ENCODE data around the gene RDM1. TPM values are rescaled to one million over a fixed set of nuclear protein-coding genes. Genes with fewer than 3 reads are reported as not detected.
A peak's percentile ranks its signal among the peaks of the same experiment; 100 is the strongest.
"Not testable (repeated sequence)": the region's sequence is repeated elsewhere in the genome, so short reads cannot be mapped to it uniquely, and the experiment has no call there.

The RDM1 gene
- polyA plus RNA-seq, 3 donors from 2014 or later: 0.82 to 1.7 TPM; not detected in 1

DNA sequence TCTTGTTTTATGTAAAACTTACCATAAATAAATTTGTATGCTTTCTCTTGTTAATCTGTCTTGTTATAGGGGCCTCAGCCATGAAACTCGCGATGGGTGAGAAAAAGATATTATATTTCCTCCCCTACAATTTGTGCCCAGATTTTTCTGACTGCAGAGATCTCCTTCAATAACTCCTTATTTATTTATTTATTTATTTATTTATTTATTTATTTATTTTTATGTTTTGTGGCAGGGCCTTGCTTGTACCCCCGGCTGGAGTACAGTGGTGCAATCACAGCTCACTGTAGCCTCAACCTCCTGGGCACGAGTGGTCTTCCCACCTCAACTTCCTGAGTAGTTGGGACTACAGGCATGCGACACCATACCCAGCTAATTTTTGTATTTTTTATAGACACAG lies 27.1 kb downstream of the RDM1 start:
- H3K27me3 Mint-ChIP-seq (ENCODE audit: low read depth in 3 of 3): peaks cover 0 to 10% (median 0%) of the 10 kb centered on the region in 3 donors
- H3K4me3 Mint-ChIP-seq: peak overlapping the region; percentile 28 to 74 (median 59)
- no peak for DNase-seq
- H3K9me3 Mint-ChIP-seq: no peaks in the 10 kb centered on the region
- peaks cover 84 to 97% of the 10 kb centered on the region in 2 donors for H3K4me1 Mint-ChIP-seq
- peak overlapping the region; percentile 91 to 99 (median 96) for H3K27ac Mint-ChIP-seq
- peaks cover 7 to 19% (median 16%) of the 10 kb centered on the region in 3 donors for H3K36me3 Mint-ChIP-seq

DNA sequence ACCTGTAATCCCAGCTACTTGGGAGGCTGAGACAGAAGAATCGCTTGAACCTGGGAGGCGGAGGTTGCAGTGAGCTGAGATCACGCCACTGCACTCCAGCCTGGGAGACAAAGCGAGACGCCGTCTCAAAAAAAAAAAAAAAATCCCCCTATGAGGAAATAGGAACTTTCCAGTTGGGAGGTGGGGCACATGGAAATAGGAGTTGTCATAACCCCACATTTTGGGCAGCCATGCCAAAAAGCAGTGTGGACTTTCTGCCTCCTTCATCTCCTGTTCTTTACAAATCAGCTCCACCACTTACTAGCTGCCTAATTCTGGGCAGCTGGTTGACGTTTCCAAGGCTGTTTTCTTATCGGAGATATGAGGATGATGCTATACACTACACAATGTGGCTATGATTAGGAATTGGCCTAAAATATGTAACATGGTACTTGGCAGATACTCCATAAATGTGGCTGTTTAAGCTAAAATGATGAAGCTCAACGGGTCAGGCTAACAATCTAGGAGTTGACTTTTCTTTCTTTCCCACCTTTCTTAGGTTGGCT lies 28.9 kb downstream of the RDM1 start:
- peak overlapping the region; percentile 72 to 86 (median 82) for H3K4me3 Mint-ChIP-seq

DNA sequence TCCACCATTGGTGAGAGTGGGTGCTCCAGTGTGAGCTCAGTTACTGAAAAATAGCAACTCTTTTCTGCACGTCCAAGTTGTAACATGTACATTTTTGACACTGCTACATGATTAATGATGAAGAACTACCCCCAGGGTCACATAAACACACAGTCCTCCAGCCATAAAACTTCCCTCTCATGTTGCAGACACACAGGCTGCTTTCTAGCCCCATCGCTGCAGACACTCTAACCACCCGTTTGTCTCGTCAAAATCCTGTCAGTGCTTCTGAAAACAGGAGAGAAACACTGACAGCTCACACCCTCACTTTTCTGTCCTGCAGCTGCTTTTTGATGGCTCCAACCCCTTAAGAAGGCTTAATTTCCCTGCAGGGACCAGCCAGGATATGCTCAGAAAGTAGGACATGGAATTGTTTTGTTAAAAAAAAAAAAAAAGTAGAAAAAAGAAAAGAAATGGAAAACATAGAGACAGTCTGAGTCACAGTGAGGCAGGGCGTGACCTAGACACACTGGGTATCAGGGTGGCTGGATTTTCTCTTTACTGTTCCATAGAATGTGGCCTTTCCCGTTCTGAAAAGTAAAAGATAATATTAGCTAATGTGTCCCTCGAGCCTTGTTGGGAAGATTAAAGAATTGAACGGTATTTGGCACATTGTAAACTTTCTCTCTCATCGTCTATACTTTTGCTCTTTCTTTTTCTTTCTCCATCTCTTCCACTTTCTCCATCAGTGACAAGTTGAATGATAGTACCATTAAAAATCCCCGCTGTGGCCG lies 29.7 kb downstream of the RDM1 start:
- H3K27me3 Mint-ChIP-seq (ENCODE audit: low read depth in 3 of 3): peaks cover 0 to 19% (median 2%) of the 10 kb centered on the region in 3 donors
- peak overlapping the region; percentile 91 to 99 (median 96) for H3K27ac Mint-ChIP-seq
- peaks cover 7 to 11% (median 10%) of the 10 kb centered on the region in 3 donors for H3K36me3 Mint-ChIP-seq
- DNase-seq: peak; percentile 71 to 74 (median 73)
- no peaks in the 10 kb centered on the region for H3K9me3 Mint-ChIP-seq
- H3K4me1 Mint-ChIP-seq: peaks cover 86 to 93% of the 10 kb centered on the region in 2 donors
- H3K4me3 Mint-ChIP-seq: peak overlapping the region; percentile 72 to 86 (median 82)

More for the DNA sequence above, 28.9 kb downstream of the RDM1 start:
- Mint-ChIP-seq H3K27me3 (ENCODE audit: low read depth in 3 of 3) (peaks cover 0 to 12% (median 2%) of the 10 kb centered on the region in 3 donors), H3K4me1 (peaks cover 85 to 93% of the 10 kb centered on the region in 2 donors), H3K9me3 (no peaks in the 10 kb centered on the region), H3K36me3 (peaks cover 7 to 16% (median 10%) of the 10 kb centered on the region in 3 donors), H3K27ac (peak overlapping the region; percentile 91 to 99 (median 96))
- no peak for DNase-seq

DNA sequence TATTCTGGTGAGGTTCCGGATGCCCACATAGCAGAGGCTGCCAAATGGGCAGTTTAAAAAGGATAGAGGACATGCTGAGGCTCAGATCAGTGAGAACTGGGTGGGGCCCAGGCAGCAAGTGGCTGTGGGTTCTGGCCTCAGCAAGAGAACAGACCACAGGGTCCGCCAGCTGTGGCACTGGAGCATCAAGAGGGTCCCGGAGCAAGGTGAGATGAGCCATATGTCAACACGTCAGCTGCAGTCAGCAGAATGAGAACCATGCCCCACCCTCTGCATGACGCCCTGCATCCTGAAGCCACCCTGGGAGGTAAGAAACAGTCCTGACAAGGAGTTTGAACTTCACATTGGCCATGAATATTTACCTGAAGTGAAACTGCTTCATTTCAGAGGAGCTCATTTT lies 30.3 kb downstream of the RDM1 start:
- Mint-ChIP-seq H3K4me1 (peaks cover 91 to 95% of the 10 kb centered on the region in 2 donors), H3K4me3 (peak overlapping the region; percentile 72 to 86 (median 82)), H3K27me3 (ENCODE audit: low read depth in 3 of 3) (peaks cover 0 to 21% (median 2%) of the 10 kb centered on the region in 3 donors), H3K36me3 (peaks cover 4 to 8% (median 7%) of the 10 kb centered on the region in 3 donors), H3K9me3 (no peaks in the 10 kb centered on the region), H3K27ac (peak overlapping the region; percentile 91 to 99 (median 96))
- DNase-seq: peak; percentile 58 to 67 (median 59)

DNA sequence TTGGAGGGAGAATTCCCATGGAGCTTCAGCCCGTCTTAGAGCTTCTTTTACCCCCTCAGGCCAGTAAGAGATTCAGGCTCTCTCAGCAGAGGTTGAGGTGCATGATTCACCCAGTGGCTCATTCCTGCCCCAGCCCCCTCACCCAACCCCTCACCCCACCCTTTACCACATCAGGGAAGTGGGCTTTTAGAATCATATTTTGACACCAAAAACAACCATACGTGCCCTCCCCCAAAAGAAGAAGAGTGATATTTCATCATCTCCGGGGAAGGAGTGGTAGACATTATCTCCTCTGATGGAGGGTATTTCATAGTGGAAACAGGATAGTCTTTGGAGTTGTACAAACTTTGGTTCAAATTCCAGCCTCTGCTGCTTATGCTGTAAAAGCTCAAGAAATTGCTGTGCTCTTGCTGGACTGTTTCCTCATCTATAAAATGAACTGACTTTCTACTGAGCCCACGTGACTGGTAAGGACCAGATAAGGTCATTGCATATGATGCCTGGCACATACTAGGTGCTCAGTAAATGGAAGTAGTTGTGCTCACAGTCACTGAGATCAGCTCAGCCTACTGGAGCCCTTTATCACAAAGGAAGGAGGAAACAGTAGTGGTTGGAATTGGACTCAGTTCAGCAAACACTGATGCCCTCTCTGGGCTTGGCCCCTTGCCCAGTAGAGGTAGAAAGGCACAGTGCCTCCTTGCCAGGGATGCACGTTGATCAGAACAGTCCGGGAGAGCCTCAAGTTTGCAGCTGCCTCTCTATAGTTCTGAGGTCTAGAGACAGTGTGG lies 32.1 kb downstream of the RDM1 start:
- H3K36me3 Mint-ChIP-seq: peaks cover 0 to 3% (median 0%) of the 10 kb centered on the region in 3 donors
- H3K27ac Mint-ChIP-seq: peak overlapping the region; percentile 91 to 99 (median 96)
- no peaks in the 10 kb centered on the region for H3K9me3 Mint-ChIP-seq
- H3K4me1 Mint-ChIP-seq: peaks cover 95% of the 10 kb centered on the region in 2 donors
- peak; percentile 64 to 65 (median 65) for DNase-seq
- H3K4me3 Mint-ChIP-seq: peak overlapping the region; percentile 72 to 86 (median 82)
- peaks cover 0 to 21% (median 2%) of the 10 kb centered on the region in 3 donors for H3K27me3 Mint-ChIP-seq (ENCODE audit: low read depth in 3 of 3)

DNA sequence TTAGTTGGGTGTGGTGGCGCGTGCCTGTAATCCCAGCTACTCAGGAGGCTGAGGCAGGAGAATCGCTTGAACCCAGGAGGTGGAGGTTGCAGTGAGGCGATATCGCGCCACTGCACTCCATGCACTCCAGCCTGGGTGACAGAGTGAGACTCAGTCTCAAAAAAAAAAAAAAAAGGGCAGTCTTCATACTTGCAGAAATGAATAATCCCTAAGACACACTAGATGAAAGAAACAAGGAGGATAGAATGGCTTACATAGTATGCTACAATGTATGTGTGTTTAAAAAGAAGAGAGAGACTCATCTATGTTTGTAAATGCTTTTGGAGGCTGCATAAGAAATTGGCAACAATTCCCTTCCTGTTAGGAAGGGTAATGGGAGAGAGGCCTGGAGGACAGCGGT lies 32.8 kb downstream of the RDM1 start:
- not testable (repeated sequence) for H3K9me3 Mint-ChIP-seq, H3K36me3 Mint-ChIP-seq, DNase-seq
- Mint-ChIP-seq H3K4me1 (peaks cover 95 to 96% of the 10 kb centered on the region in 2 donors), H3K27me3 (ENCODE audit: low read depth in 3 of 3) (peaks cover 0 to 21% (median 2%) of the 10 kb centered on the region in 3 donors), H3K27ac (peak overlapping the region; percentile 91 to 99 (median 96)), H3K4me3 (peak overlapping the region; percentile 72 to 86 (median 82))

DNA sequence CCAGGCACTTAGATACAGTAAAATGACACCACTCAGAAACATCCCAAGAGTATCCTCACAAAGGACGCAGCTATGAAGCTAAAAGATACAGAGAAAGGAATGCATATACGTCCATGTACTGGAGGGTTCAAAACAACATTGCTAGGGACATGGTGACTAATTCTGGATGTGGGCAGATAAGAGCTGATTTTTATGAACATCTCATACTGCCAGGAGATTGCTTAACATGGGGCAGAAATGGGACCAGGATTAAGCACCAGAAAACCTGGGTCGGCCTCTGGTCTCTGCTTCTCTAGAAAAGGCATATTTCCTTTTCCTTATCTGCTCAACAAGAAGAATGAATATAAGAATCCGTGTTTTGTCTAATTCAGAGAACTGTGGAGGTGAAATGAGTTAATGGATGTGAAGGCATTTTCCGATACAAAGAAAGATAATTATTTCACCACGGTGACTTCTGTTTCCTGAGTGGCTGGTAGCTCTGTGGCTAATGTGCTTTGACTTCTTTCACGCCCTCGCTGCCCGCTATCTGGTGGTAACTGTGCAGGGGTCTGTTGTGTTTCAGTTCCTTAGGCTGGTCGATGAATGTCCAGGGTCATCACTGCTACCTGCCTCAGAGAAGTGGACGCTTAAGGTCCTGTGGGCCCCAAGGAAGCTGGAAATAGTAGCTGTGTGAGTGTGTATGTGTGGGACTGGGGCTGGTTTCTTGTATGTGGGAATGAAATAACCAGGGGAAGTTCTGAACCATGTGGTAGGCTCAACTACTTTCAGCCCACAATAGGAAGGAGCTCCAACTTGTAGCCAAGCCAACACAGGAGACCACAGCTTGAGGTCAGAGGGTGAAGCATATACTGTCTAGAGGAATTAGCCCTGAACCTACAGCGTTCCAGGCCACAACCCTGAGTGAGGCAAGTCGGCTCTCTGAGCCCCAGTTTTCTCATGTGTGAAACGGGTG lies 34.7 kb downstream of the RDM1 start:
- H3K9me3 Mint-ChIP-seq: no peaks in the 10 kb centered on the region
- peaks cover 95 to 96% of the 10 kb centered on the region in 2 donors for H3K4me1 Mint-ChIP-seq
- peak; percentile 86 to 90 (median 88) for DNase-seq
- H3K4me3 Mint-ChIP-seq: peak overlapping the region; percentile 81 to 90 (median 84)
- H3K27ac Mint-ChIP-seq: peak overlapping the region; percentile 88 to 99 (median 98)
- peaks cover 2 to 29% (median 12%) of the 10 kb centered on the region in 3 donors for H3K27me3 Mint-ChIP-seq (ENCODE audit: low read depth in 3 of 3)
- no peaks in the 10 kb centered on the region for H3K36me3 Mint-ChIP-seq

DNA sequence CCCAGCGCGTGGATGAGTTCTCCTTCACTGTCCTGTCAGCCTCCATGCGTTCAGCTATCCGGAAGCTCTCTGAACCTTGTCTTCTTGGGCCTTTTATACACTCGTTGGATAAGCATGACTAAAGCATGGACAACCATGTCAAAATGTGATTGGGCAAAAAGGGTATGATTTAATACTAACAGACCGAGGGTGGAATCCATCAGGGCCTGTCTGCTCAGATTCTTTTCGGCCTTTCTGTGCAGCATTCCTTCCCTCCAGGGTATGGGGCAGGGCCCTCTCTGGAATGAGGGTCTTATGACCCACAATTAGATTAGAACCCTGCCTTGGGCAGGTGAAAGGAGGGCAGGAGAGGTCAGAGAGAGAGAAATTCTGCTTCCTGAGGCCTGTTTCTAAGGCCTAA lies 36.4 kb downstream of the RDM1 start:
- Mint-ChIP-seq H3K27ac (peak overlapping the region; percentile 86 to 100 (median 96)), H3K4me3 (peak overlapping the region in 3 of 5 donors; percentile 25 to 65 (median 48)), H3K36me3 (no peaks in the 10 kb centered on the region), H3K27me3 (ENCODE audit: low read depth in 3 of 3) (peaks cover 5 to 29% (median 18%) of the 10 kb centered on the region in 3 donors), H3K9me3 (no peaks in the 10 kb centered on the region), H3K4me1 (peaks cover 95% of the 10 kb centered on the region in 2 donors)
- DNase-seq: no peak

DNA sequence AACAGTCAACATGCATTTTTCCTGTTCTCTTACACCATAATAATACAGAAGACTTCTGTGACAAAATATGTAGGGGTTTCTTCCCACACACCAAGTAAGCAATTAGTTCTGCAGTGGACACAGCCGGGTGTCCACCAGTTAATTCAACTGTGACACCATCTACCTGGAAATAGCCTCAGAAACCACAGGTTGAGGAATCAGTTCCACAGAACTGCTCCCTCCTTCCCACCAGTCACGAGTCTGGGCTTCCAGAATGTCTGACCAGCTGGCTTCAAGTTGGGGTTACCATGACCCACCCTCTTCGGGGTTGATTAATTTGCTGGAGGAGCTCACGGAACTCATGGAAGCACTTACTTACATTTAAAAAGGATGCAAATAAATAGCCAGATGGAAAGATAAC lies 36.8 kb downstream of the RDM1 start:
- Mint-ChIP-seq H3K9me3 (no peaks in the 10 kb centered on the region), H3K4me3 (peak overlapping the region in 2 of 5 donors; percentile 42 to 65), H3K27ac (peak overlapping the region; percentile 88 to 100 (median 98)), H3K4me1 (peaks cover 95% of the 10 kb centered on the region in 2 donors), H3K36me3 (no peaks in the 10 kb centered on the region), H3K27me3 (ENCODE audit: low read depth in 3 of 3) (peaks cover 5 to 33% (median 18%) of the 10 kb centered on the region in 3 donors)
- no peak for DNase-seq

DNA sequence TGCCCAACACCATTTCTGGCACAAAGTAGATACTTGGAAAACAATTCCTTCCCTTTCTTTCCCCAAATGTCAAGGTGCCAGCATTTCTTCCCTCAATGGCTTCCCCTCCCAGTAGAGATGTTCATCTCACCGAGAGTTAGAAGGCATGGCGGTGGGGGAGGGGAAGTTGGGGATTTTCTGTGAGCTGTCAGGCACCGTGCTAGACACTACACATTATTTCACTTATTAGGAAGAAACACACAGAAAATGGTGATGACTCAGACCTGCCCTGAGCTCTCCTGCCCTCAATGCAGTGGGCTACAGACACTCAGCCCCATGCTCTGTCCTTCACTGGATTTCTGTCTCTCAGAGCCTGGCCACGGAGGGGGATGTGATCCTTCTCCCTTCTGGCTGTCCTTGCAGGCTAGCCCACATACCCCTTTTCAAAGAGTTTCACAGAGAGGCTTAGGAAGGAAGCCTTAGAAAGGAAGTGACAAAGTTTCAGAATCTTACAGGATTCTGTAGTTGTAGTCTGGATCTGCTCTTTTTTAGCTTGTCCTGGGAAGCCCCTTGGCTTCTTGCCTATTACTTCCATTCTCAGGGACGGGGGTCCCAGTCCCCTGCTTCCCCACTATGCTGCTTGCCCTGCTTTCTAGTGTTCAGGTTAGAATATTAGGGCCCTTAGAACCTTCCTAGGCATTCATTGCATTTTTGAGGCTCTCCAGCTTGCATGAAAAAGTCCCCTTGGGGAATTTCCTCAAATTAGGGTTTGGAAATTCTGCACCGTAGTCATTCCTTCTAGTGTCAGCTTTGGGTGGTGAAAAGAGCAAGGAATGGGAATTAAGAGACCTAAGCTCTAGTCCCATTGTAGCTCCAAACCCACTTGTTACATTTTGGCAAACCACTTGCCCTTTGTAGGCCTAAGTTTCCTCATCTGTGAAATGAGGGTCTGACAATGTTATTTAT lies 38.2 kb downstream of the RDM1 start:
- peak overlapping the region; percentile 73 to 82 (median 78) for H3K4me3 Mint-ChIP-seq
- peaks cover 5 to 31% (median 16%) of the 10 kb centered on the region in 3 donors for H3K27me3 Mint-ChIP-seq (ENCODE audit: low read depth in 3 of 3)
- no peaks in the 10 kb centered on the region for H3K9me3 Mint-ChIP-seq
- peak in 2 of 3 donors; percentile 39 for DNase-seq
- peak overlapping the region; percentile 88 to 100 (median 98) for H3K27ac Mint-ChIP-seq
- no peaks in the 10 kb centered on the region for H3K36me3 Mint-ChIP-seq
- H3K4me1 Mint-ChIP-seq: peaks cover 91% of the 10 kb centered on the region in 2 donors

DNA sequence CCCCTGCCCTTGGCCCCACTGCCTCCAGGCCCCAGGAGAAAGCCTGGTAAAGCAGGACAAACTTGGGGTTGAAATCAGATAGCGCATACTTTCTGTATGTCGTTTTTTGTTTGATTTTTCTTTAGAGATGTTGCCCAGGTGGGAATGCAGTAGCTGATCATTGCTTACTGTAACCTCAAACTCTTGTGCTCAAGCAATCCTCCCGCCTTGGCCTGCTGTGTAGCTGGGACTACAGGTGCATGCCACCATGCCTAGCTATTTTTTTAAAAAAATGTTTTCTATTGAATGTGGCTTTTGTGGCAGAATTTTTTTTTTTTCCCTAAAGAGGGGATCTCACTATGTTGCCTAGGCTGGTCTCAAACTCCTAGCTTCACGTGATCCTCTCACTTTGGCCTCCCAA lies 39.3 kb downstream of the RDM1 start:
- Mint-ChIP-seq H3K27me3 (ENCODE audit: low read depth in 3 of 3) (peaks cover 5 to 29% (median 16%) of the 10 kb centered on the region in 3 donors), H3K4me1 (peaks cover 88 to 94% of the 10 kb centered on the region in 2 donors), H3K27ac (peak overlapping the region; percentile 88 to 100 (median 98)), H3K9me3 (no peaks in the 10 kb centered on the region), H3K36me3 (no peaks in the 10 kb centered on the region), H3K4me3 (peak overlapping the region; percentile 65 to 80 (median 73))
- DNase-seq: no peak

Data from immature natural killer cell (primary cell).